NCI-H1436 (cell line): Measurements from ENCODE around the gene TMEM178A.

ENCODE experiments used
- DNase-seq: peaks from one replicate; lab custom pipeline; 2025; lab: John Stamatoyannopoulos, UW

TMEM178A gene

DNA sequence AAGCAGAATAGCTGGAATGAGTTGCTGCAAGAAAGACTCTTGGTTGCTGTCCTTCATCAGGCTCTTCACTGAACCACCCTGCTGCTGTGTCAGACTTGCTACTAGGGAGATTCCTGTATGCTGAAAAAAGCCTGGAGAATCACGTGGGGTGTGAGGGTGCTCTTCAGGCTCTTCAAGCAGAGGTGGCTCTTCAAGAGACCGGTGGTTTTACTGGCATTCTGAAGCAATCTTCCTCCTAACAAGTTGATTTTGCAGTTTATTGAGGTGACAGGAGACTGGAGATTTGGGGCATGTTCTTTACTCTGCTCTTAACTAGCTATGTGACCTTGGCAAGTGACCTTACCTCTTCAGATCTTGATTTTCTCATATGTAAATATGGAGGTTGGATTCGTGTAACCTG is 14.1 kb downstream of the TMEM178A start:
- no peak for DNase-seq

- no peak for DNase-seq
Measured at GRCh38 chr2:39682066-39682692, 16.5 kb downstream of the TMEM178A start.

DNA sequence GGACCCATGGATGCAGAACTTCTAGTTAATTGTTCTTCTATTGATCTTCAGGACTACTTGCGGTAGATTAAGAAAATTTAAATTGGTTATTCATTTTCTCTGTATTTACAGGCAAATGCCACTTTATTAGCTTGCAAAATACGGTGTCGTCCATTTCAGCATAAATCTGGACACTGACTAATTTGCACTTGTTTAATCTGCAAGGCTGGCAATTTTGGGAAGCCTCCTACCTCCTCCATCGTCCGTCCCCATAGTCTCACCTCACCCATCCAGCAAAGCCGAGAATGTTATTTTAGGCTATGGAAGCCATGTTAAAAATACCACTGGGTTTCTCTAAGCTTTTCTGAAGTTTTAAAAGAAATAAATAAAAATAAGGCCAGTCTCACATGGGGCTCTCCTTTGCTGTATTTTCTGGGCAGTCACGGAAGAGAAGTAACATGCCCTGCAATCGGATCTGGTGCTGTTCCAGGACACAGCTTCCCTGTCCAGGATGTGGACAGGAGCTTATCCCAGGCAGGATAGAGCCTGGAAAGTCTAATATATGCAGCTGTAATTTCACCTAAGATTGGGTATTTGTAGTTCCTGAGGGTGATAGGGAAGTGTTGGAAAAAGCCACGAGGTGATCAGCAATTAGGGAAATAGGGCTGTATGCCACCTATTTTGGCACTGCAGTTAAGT is 17.4 kb downstream of the TMEM178A start:
- DNase-seq: no peak

DNA sequence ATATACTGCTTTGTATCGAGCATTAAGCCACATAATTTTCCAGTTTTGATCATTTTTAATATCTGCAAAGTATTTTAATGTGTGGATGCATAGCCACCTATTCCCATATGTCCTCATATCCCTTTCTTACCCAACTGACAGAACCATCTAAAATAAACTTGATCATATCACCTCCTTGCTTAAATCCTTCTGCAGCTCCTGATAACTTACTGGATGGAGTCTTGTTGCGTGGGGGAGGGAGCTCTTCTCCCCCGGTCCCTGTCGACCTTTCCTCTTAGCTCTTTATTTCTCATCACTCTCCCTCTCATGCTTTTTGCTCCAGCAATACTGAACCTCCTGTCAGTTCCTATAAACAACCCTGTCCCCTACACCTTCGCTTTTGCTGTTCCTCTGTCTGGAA is 18.7 kb downstream of the TMEM178A start:
- DNase-seq: no peak

- DNase-seq: no peak
Measured at GRCh38 chr2:39685126-39685525, 19.4 kb downstream of the TMEM178A start.

GRCh38 chr2:39686456-39686855 is 20.7 kb downstream of the TMEM178A start:
- no peak for DNase-seq

- no peak for DNase-seq
Measured at GRCh38 chr2:39688181-39688580, 22.5 kb downstream of the TMEM178A start.

- DNase-seq: peak; percentile 30
Measured at GRCh38 chr2:39689272-39689841, 23.6 kb downstream of the TMEM178A start.

DNA sequence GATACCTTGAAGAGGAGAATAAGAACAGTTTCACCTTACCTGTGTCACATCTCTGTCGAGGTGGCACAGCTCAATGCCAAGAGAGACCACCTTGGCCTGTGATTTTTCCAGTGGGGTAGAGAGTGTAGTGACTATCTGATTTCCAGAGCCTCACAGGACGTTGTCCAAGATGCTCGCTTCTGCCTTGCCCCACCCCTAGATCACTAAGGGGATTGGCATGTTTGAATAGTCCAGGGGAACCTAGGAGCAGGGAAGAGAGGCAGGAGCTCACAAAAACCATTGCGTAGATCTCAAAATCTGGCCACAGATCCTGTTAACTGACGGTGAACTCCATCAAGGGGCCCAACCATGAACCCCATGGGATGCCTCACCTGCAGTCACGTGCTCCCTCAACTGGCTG is 24.2 kb downstream of the TMEM178A start:
- no peak for DNase-seq

DNA sequence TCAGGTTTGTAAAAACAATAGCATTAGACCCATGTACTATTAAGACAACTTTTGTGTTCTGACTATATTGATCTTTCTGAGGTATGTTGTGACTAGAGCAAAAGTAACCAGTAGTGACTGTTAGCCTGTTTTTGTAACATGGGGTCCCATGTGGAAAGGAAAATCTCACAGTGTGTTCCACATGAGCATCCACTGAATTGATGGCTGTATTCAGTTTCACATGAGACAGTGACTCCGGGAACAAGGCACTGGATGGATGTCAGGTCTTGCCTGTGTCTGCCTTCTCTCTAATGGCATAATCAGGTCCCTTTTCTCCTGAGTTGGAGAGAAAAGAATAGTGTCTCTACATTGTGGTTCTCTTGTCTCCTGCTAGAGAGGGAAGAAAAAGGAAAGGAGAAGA is 27.5 kb downstream of the TMEM178A start:
- DNase-seq: no peak

GRCh38 chr2:39696101-39696553 is 30.4 kb downstream of the TMEM178A start:
- DNase-seq: no peak

GRCh38 chr2:39696838-39697237 is 31.1 kb downstream of the TMEM178A start:
- no peak for DNase-seq

DNA sequence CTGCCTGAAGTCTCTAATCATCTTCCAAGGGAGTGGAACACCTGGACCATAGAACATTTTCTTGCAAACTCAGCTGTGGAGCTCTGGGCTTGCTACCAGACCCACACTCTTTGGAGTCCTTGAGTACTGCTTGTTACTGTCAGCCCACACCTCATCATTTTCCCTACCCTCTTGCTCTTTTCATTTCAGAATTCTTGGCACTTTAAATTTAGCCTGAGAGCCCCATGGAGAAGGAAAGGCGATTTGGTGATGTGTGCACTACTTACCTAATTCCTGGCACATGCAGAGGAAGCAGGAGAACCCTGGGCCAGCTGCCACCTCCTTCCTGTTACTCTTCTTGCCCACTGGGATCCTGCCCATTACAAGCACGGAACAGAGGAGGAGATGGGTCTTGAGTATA is 31.7 kb downstream of the TMEM178A start:
- DNase-seq: no peak

DNA sequence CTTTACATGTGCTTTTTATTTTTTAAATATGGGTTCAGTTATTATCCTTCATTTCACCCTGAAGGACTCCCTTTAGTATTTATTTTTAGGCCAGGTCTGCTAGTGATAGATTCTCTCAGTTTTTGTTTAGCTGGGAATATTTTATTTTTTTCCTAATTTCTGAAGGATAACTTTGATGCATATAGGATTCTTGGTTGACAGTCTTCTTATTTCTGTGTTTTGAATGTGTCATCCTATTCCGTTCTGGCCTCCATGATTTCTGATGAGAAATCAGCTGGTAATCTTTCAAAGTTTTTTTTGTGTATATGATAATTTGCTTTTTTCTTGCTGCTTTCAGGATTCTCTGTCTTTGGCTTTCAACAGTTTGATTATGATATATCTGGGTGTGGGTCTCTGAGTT is 35.4 kb downstream of the TMEM178A start:
- DNase-seq: no peak

DNA sequence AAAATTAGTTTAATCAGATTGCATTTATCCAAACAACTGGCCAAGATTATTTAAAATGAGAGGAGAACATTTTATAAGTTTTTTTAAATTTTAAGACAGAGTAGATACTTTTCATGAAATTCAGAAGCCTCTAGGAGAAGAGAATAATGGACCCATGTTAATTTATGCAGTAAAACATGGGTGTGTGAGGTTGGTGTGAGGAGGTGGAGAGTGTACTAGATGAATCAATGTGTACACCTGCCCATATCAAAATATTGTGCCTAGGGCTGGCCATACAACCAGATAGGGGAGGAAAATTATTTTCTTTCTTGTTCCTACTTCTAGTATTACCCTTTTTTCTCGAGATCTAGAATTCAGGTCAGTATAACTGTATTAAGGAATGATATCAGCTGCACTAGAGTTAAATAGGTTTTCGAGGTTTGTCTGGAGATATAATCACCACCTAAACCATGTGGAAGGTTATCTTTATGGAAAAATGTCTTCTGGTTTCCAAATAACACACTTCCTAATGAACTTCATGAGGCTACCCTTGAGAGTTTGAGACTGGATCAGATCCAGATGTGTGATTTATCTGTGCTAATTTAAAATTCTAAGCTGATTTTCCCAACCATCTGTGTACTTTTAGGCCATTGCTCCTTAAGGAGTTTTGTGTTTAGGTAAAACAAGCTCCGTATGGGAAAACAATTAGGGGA is 37.6 kb downstream of the TMEM178A start:
- DNase-seq: no peak

DNA sequence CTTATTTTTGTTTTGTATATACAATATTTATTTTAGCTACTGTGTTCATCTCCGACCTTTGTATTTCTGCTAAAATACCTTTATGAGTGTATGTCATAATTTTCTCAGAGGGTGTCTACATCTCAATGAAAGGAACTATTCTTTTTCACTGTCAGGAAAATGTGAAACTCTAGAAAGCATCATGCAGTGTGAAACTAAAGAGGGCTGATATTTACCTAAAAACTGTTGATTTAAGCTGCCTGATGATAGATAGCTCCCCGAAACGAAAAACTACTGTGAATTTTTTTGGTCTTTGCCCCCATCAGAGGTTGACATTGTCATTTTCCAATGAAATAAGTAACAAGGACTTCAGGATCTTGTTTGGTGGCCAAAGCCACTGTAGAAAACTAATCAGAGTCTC is 38.8 kb downstream of the TMEM178A start:
- no peak for DNase-seq

DNA sequence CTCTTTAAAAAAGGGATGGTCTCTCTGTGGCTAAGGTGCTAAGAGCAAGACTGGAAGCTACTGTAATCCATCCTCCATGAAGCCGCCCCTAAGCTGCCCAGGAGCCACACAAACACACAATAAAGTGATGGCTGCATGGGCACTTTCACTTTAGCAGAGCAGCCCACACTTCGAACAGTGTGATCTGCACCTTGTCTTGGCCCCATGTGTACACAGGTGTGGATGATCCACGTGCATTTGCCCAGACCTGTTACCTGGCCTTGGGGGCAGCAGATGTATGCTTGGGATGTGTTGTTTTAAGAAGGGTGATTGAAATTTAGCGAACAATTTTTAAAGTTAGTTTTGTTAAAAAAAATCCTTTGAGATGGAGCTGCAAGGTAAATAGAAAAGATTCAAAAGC is 39.9 kb downstream of the TMEM178A start:
- no peak for DNase-seq

- no peak for DNase-seq
Measured at GRCh38 chr2:39706312-39706711, 40.6 kb downstream of the TMEM178A start.

DNA sequence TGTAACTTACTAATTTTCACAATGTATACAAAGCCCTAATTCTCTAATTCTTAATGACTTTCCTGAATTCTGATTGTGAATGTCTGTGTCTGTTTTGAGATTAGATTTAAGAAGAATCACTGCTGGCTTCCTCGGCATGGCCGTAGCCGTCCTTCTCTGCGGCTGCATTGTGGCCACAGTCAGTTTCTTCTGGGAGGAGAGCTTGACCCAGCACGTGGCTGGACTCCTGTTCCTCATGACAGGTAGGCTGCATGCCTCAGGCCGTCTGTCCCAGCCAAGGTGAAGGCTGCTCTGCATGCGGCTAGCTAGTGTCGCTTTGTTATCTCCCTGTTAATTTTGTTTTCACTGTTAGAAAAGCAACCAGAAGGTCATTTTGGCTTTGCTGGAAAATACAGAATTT is 41.2 kb downstream of the TMEM178A start:
- no peak for DNase-seq

DNA sequence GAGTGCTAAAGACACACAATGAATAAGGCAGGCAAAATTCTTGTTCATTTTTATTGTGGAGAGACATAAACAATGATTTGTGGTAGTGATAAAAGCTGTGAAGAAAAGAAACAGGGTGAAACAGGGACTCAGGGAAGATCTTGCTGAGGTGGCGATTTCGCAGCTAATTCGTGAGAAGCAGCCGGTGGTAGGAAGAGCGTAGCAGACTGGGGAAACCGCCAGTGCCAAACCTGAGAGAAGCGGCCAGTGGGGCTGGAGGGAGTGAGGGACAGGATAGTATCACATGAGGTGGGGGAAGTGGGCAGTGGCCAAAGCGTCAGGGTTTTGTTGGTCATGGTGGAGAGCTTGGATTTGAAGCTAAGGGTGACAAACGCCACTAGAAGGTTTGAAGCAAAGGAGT is 42.3 kb downstream of the TMEM178A start:
- no peak for DNase-seq

DNA sequence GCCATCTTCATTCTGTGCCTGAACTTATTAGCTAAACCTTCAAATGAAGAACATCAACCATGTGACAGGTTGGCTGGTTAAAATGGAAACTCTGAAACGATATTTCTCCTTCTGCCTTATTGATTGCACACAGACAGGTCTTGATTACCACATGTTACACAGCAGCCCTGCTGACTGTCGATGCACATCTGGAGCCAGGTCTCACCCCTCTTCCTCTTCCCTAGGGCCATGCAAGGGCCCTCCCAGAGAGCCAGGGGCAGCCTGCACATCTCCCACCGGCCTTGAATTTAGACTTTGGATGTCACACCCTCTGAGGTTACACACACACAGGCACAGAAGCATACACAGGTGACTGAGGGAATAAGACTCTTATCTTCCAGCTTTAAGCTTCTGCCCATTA is 45.1 kb downstream of the TMEM178A start:
- no peak for DNase-seq

- DNase-seq: no peak
Measured at GRCh38 chr2:39712953-39713352, 47.2 kb downstream of the TMEM178A start.

GRCh38 chr2:39715095-39715494 is 49.4 kb downstream of the TMEM178A start:
- no peak for DNase-seq
